MCF 10A (cell line): ENCODE measurements around the gene KCNK7. TPM values are rescaled to one million over a fixed set of nuclear protein-coding genes. Genes with fewer than 3 reads are reported as not detected.

ENCODE experiments used
- BruUV-seq: library from RNA; stranded (reverse); fragments of 400-500 nt; replicated peaks from 2 replicates; lab custom pipeline; 2021; lab: Mats Ljungman, UMichigan
- CTCF ChIA-PET: fragments of 300-600 bp; sonication (Branson Sonifier 250); formaldehyde crosslinking; extraction: SDS; loops from one replicate; lab custom pipeline; 2021; ENCODE audit warnings: antibody characterized with exemption, inconsistent platforms; lab: Yijun Ruan, JAX
- POLR2A ChIA-PET: fragments of 300-600, 350-650 bp; sonication (Branson Sonifier 250); formaldehyde crosslinking; extraction: SDS; loops from one replicate; lab custom pipeline; 2020; ENCODE audit warnings: antibody characterized with exemption, inconsistent platforms; lab: Yijun Ruan, JAX
- DNase-seq: peaks from one replicate; pipeline ENCODE4 v3.0.0-alpha.2; 2018; ENCODE audit not compliant: unreplicated experiment
- H3K27ac Mint-ChIP-seq: one replicate; pipeline ENCODE4 v1.8.0; 2022; ENCODE audit warnings: mild to moderate bottlenecking, low read depth, mixed read lengths; ENCODE audit not compliant: unreplicated experiment
- H3K27me3 Mint-ChIP-seq: one replicate; pipeline ENCODE4 v1.8.0; 2022; ENCODE audit warnings: mixed read lengths; ENCODE audit not compliant: insufficient read depth, unreplicated experiment
- H3K36me3 Mint-ChIP-seq: one replicate; pipeline ENCODE4 v1.8.0; 2022; ENCODE audit warnings: mild to moderate bottlenecking, moderate library complexity, mixed read lengths; ENCODE audit not compliant: insufficient read depth, unreplicated experiment
- H3K4me1 Mint-ChIP-seq: one replicate; pipeline ENCODE4 v1.8.0; 2022; ENCODE audit warnings: mixed read lengths; ENCODE audit not compliant: insufficient read depth, unreplicated experiment
- H3K4me3 Mint-ChIP-seq: one replicate; pipeline ENCODE4 v1.8.0; 2022; ENCODE audit warnings: mild to moderate bottlenecking, moderate library complexity, mixed read lengths; ENCODE audit not compliant: unreplicated experiment
- H3K9me3 Mint-ChIP-seq: one replicate; pipeline ENCODE4 v1.8.0; 2022; ENCODE audit warnings: mixed read lengths; ENCODE audit not compliant: unreplicated experiment
- intact Hi-C: fragments of 100-400 bp; cut with micrococcal nuclease; formaldehyde crosslinking; loops from 2 replicates; pipeline ENCODE4 v1.14.1; 2022
- total RNA-seq: library from RNA; stranded (reverse); gene quantifications from 2 replicates; pipeline ENCODE4 v1.2.3, GENCODE V29; 2022
- TF ChIP-seq, protein P1 (sequence below): fragments of 200-600 bp; IDR thresholded peaks from one replicate; pipeline ENCODE4 v1.8.0; 2022; ENCODE audit warnings: antibody characterized with exemption, mild to moderate bottlenecking; ENCODE audit not compliant: unreplicated experiment

Gene KCNK7
- total RNA-seq, 1 experiment from 2014 or later = not detected

DNA sequence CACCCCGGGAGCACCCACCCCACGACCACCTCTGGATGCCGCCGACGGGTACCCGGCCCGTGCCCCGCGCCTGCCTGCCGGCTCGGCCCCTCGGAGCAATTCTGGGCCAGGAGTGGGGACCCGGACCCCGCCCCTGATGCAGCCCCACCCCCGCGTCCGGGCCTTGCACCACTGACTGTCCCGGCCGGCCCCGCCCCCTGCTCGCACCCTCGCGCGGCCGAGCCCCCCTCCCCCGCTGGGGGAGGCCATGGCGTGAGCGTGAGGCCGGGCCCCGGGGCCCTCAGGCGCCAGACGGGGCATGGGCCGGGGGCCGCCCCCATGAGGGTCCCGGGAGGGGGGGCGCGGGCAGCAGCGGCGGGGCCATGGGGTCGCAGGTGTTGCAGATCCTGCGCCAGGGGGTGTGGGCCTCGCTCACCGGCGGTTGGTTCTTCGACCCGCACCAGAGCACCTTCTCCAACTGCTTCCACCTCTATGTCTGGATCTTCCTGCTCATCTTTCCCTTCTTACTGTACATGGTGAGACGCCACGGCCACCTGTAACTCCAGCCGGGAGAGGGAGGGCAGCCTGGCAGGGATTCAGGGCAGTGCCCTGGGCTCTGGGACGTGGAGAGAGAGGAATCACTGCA, 20.5 kb upstream of the KCNK7 start:
- Mint-ChIP-seq H3K9me3 (no peaks in the 10 kb centered on the region), H3K36me3 (peaks cover 22% of the 10 kb centered on the region), H3K27me3 (no peaks in the 10 kb centered on the region), H3K27ac (peak overlapping the region; percentile 91), H3K4me3 (peak overlapping the region; percentile 91), H3K4me1 (peaks cover 20% of the 10 kb centered on the region)
- ChIA-PET CTCF (interaction anchor here (0.6 to 2.0 kb wide), 6 partner anchors 12 to 75 kb away, joined by 3 to 11 read pairs (median 4); partner anchors contain the start of genes FAM89B and SIPA1), POLR2A (interaction anchor here (0.6 to 6.9 kb wide), 28 partner anchors 17 to 1967 kb away, joined by 3 to 103 read pairs (median 5); partner anchors contain the start of genes CFL1, EHBP1L1, FAM89B and FIBP)
- TF ChIP-seq, protein P1, sequence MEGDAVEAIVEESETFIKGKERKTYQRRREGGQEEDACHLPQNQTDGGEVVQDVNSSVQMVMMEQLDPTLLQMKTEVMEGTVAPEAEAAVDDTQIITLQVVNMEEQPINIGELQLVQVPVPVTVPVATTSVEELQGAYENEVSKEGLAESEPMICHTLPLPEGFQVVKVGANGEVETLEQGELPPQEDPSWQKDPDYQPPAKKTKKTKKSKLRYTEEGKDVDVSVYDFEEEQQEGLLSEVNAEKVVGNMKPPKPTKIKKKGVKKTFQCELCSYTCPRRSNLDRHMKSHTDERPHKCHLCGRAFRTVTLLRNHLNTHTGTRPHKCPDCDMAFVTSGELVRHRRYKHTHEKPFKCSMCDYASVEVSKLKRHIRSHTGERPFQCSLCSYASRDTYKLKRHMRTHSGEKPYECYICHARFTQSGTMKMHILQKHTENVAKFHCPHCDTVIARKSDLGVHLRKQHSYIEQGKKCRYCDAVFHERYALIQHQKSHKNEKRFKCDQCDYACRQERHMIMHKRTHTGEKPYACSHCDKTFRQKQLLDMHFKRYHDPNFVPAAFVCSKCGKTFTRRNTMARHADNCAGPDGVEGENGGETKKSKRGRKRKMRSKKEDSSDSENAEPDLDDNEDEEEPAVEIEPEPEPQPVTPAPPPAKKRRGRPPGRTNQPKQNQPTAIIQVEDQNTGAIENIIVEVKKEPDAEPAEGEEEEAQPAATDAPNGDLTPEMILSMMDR = no peak
- no peak for DNase-seq
- intact Hi-C loops = loop anchor here (1.0 to 5.0 kb wide), 2 partner anchors 36 to 39 kb away; no protein-coding TSS in a partner anchor
- BruUV-seq = no TSS peak

GRCh38 chr11:65615229-65615949, 19.8 kb upstream of the KCNK7 start, which contains the start of gene PCNX3:
TSS of gene PCNX3 (plus strand) at chr11:65615776. CDS start at chr11:65616312, 536 bp downstream.
- BruUV-seq = no TSS peak
- peak; percentile 100 for DNase-seq
- ChIA-PET POLR2A (interaction anchor here (0.6 to 6.9 kb wide), 50 partner anchors 10 to 1968 kb away, joined by 3 to 103 read pairs (median 4); partner anchors contain the start of genes BANF1, CCDC85B, CFL1 and EHBP1L1), CTCF (interaction anchor here (0.6 to 2.0 kb wide), 5 partner anchors 39 to 408 kb away, joined by 3 to 11 read pairs (median 4); partner anchors contain the start of gene FAM89B)
- H3K36me3 Mint-ChIP-seq = peaks cover 22% of the 10 kb centered on the region
- intact Hi-C loops = loop anchor here (1.0 to 5.0 kb wide), 2 partner anchors 37 to 38 kb away; no protein-coding TSS in a partner anchor
- H3K9me3 Mint-ChIP-seq = no peaks in the 10 kb centered on the region
- H3K27ac Mint-ChIP-seq = peak within 1 kb of the TSS; percentile 96
- peaks cover 26% of the 10 kb centered on the region for H3K4me1 Mint-ChIP-seq
- TF ChIP-seq, protein P1 = no peak
- H3K4me3 Mint-ChIP-seq = peak within 1 kb of the TSS; percentile 91
- no peaks in the 10 kb centered on the region for H3K27me3 Mint-ChIP-seq

- TF ChIP-seq, protein P1 = no peak
- Mint-ChIP-seq H3K36me3 (peaks cover 19% of the 10 kb centered on the region), H3K27me3 (no peaks in the 10 kb centered on the region), H3K4me3 (peak overlapping the region; percentile 91), H3K27ac (peak overlapping the region; percentile 96), H3K4me1 (peaks cover 39% of the 10 kb centered on the region), H3K9me3 (no peaks in the 10 kb centered on the region)
- ChIA-PET POLR2A (interaction anchor here (1.0 to 6.9 kb wide), 16 partner anchors 8 to 245 kb away, joined by 3 to 103 read pairs (median 4); partner anchors contain the start of genes CFL1, EHBP1L1, FAM89B and FRMD8), CTCF (interaction anchor here (0.9 to 1.5 kb wide), 4 partner anchors 20 to 167 kb away, joined by 4 to 9 read pairs (median 6); no protein-coding TSS in a partner anchor)
- DNase-seq = no peak
- BruUV-seq = no TSS peak
- intact Hi-C loops = no loop called here
These were observed 17.7 kb upstream of the KCNK7 start for GRCh38 chr11:65613091-65613928.
